HG03045 (cell line): Measurements from ENCODE around the gene ANKUB1.
A peak's percentile ranks its signal among the peaks of the same experiment; 100 is the strongest.
"Not testable (repeated sequence)": the region's sequence is repeated elsewhere in the genome, so short reads cannot be mapped to it uniquely, and the experiment has no call there.

Experiments used
- ATAC-seq: cut with Tn5 transposase; IDR thresholded peaks from one replicate; pipeline ENCODE4 v1.9.1; 2021; ENCODE audit warnings: mild to moderate bottlenecking, moderate library complexity; ENCODE audit not compliant: unreplicated experiment

The ANKUB1 gene

DNA sequence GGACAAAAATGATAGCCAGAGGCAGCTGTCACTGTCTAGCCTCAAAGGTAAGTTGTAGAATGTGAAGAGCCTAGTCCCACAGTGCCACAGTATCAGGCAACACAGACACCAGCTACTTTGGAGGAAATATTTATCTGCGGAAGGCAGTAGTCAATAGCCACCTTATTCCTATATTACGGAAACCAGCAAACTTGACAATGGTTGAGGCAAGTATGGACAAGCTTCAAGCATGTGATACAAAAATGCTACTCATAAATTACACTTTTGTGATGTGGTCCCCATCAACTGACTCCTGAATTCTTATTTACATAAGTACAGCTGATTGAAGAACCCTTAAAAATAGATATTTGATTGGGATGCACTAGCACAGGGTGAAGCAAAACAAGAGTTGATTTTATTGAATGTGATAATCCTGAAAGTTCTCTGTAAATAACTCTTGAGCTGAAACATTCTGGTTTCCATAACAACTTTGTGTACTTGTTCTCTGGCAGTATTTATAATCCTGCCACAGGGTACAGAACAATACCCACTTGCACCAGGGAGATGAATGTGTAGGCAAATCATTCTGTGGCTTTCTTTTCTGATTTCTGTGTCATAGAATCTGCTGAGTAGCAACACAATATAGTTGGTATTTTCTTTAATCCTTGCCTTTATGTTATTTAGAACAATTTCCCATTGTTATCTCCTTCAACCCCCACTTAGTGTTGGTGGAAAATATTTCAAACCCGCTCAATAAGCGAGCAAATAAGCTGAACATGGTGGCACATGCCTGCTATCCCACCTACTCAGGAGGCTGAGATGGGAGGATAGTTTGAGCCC, at the start of gene ANKUB1:
TSS of gene ANKUB1 (minus strand) at position 103 of the 819 bp plus-strand sequence. CDS start 188 bp downstream, outside the sequence.
- ATAC-seq = no peak

DNA sequence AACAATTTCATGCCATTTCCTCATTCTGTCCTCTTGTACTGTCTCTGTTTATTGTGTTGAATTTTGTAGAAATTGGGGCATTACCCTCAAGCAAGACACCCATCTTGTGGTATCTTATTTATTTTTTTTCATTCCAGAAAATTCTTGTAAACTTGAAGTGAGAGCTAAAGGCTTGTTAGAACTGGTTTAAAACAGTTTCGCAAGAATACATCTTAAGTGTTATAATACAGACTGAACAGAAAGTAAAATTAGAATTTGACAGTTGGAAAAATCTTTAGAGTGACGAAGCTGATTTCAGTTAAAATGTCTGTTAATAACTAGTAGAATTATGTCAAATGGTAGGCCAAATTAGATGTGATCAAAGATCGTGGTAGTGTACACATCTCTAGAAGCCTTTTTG, 47.5 kb upstream of the ANKUB1 start:
- ATAC-seq = no peak

DNA sequence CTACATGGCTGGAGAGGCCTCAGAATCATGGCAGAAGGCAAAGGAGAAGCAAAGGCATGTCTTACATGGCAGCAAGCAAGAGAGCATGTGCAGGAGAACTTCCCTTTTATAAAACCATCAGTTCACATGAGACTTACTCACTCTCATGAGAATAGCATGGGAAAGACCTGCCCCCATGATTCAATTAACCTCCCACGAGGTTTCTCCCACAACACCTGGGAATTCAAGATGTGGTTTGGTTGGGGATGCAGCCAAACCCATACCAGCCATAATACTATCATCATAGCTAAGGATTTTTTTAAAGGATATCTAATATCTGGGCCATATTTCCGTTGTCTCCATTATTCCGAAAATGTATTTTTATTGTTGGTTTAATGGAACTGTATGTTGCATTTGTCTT, 47.1 kb upstream of the ANKUB1 start:
- ATAC-seq = not testable (repeated sequence)

GRCh38 chr3:149838491-149838890, 46.1 kb upstream of the ANKUB1 start:
- not testable (repeated sequence) for ATAC-seq

- no peak for ATAC-seq
Observed at GRCh38 chr3:149833241-149833640, 40.9 kb upstream of the ANKUB1 start.

GRCh38 chr3:149832086-149832485, 39.7 kb upstream of the ANKUB1 start:
- ATAC-seq = no peak

DNA sequence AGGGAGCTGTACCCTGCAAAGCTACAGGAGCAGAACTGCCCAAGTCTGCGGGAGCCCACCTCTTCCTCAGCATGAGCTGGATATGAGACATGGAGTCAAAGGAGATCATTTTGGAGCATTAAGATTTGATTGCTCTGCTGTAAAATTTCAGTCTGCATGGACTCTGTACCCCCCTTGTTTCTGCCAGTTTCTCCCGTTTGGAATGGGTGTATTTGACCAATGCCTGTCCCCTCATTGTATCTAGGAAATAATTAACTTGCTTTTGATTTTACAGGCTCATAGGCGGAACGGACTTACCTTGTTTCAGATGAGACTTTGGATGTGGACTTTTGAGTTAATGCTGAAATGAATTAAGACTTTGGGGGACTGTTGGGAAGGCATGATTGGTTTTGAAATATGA, 39.0 kb upstream of the ANKUB1 start:
- no peak for ATAC-seq

- ATAC-seq = no peak
Observed at GRCh38 chr3:149830902-149831301, 38.5 kb upstream of the ANKUB1 start.

GRCh38 chr3:149829631-149830030, 37.3 kb upstream of the ANKUB1 start:
- not testable (repeated sequence) for ATAC-seq

DNA sequence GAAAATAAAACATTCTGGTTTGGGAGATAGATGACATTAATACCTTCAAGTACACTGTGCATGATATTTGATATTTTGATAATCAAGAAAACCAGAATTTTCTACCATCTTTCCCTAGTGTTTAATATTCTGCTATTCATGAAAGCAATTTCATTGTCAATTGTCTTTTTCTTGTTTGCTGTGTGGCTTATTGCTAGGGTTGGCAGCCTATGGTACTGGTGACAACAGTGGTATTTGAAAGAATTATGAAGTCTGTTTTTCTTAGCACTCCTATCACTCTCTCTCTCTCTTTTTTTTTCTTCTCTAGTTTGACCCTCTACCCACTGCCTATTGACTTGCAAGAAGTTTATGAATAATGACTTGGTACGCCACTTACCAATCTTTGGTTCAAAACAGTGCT, 36.0 kb upstream of the ANKUB1 start:
- ATAC-seq = no peak

DNA sequence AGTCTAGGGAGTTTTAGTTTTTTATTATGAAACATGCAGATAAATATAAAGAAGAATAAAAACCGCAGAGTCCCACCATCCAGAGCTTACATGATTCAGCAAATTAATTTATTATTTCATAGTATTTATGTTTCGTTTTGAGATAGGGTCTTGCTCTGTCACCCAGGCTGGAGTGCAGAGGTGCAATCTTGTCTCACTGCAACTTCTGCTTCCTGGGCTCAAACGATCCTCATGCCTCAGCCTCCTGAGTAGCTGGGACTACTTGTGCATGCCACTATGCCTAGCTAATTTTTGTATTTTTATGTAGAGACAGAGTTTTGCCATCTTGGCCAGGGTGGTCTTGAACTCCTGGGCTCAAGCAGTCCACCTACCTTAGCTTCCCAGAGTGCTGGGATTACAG, 34.3 kb upstream of the ANKUB1 start:
- ATAC-seq = no peak

GRCh38 chr3:149820183-149820582, 27.8 kb upstream of the ANKUB1 start:
- no peak for ATAC-seq

DNA sequence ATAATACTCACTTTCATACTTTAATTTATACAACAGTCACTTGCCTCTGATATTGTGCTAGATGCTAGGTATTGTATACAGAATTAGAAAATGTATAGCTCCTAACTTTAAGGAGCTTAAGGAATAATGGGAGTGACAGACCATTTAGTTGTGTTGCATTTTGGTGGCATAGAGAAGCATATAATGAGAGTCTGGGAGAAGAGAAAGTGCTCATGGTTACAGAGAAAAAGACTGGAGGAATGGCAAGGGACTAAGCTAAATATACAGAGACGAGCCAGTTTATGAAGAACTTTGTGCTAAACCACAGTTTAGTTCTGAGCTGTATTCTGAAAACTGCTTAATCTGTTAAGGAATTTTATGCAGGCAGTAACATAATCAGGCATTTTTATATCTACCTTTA, 27.1 kb upstream of the ANKUB1 start:
- no peak for ATAC-seq

DNA sequence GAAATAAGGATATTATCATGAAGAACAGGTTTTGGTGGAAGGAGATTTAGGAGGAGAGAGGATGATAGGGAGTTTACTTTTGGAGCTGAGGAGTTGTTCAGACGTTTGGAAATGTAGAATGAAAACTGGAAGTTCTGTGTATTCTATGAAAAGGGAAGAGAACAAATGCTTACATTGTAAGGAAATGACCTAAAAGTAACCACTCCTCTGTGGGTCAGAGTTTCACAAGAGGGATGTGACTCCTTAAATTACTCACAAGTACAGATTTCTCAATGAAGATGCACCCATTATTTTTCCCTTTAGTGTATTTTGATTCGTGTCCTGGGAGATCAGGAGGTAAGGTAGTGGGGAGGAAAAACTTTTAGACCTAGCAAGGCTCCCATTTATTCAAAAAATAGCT, 24.6 kb upstream of the ANKUB1 start:
- no peak for ATAC-seq

DNA sequence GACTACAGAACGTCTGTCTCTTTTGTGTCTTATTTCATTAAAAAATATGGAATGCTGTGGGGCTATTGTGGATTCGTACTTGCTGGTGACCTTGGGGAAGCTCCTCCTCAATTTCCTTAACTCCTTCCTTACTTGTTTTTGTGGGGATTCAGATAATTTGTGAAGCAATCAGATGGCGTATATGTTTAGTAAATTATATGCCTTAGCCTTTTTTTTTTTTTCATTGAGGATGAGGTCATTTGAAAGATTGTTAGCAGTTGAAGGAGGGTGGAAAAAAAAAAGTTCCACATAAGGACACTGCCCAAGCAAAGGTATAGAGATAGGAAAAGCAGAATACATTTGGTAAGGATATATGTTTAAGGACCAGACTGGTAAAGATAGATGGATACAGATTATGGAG, 24.0 kb upstream of the ANKUB1 start:
- ATAC-seq = no peak

GRCh38 chr3:149815728-149816127, 23.4 kb upstream of the ANKUB1 start:
- no peak for ATAC-seq

DNA sequence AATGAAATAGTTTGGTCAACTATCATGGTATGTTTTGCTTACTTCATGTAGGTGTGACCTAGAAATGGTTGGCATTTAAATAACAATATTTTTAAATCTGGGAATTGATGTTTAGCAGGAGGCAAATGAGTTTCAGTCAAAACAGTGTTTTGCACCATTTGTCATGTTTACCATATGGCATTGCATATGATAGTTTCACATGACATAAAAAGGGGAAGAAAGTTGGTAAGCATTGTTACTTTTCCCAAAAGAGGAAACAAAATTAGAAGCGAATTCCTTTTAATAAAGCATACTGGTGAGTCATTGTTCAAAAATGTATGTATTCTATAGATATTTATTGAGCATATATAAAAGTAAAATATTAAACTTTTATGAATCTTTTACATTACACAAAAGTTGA, 23.0 kb upstream of the ANKUB1 start:
- ATAC-seq = no peak

DNA sequence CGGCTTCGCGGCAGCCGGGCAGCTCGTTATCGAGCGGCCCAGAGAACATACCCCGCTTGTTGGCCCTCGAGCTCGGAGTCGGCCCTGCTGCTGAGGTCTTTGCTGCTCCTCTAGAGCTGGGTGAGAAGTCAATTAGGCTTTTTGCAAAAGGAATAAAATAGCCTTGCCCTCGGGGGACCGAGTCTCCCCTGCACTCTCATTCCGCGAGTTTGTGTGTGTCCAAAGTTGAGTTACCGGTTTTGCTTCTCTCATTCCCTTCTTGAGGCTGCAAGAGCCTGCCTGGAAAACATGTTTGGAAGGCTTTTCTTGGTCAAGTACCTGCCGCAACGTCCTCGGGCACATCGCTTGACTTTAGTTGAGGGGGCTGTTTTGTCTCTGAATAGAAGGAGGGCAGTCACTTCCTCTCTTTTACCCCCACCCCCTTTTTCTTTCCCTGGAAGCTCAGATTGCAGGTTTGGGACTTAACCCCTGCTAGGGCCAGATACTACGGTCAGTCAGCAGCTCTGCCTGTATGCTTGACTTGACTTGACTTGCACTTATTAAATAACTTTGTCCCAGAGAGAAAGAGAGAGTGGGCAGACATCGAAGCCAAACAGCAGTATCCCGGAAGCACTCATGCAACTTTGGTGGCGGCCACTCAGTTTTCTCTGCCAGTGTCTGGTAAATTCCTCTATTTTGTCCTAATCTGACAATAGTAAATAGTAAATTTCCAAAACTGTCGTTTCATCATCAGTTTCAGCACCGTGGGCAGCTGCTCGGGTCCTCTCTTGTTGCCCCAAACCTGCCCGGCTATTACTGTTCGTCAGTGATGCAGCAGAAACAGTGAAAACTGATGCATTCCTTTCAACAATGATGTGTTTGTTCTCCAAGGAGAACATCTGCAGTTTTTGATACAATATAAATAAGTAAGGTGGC, 21.3 kb upstream of the ANKUB1 start:
- peak; percentile 26 for ATAC-seq

DNA sequence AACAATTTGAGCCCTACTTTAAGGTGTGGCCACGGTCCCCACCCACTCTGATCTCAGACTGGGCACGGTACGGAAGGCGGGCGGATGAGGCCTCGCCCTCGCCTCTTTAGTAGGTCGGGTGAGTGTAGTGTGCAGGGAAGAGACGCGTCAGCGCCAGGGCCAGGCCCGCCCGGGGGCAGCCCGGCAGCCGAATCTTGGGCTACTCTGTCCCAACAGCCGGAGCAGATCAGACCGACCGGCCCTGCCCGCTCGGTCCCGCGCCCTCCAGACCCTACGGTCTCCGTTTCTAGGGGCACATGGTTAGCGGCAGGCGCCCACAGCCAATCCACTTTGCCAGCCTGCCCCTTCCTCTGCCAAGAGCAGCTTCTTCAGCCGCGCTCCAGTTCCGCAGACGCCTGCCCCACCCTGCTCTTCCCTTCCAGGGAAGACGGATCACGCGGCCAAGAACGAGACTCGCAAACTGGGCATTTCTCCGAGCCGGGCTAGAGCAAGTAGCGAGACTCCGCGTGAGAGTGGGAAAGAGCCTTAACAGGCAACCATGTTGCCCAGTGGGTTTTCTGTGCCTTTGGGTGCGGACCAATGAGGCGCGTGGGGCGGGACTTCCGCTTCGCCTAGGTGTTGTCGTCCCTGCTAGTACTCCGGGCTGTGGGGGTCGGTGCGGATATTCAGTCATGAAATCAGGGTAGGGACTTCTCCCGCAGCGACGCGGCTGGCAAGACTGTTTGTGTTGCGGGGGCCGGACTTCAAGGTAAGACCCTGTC, 20.4 kb upstream of the ANKUB1 start, which contains the start of gene RNF13:
TSS of gene RNF13 (plus strand) at position 610 of the 761 bp plus-strand sequence. CDS start 32,812 bp downstream, outside the sequence.
- ATAC-seq = peak; percentile 94

GRCh38 chr3:149812165-149812605, 19.8 kb upstream of the ANKUB1 start:
- no peak for ATAC-seq

DNA sequence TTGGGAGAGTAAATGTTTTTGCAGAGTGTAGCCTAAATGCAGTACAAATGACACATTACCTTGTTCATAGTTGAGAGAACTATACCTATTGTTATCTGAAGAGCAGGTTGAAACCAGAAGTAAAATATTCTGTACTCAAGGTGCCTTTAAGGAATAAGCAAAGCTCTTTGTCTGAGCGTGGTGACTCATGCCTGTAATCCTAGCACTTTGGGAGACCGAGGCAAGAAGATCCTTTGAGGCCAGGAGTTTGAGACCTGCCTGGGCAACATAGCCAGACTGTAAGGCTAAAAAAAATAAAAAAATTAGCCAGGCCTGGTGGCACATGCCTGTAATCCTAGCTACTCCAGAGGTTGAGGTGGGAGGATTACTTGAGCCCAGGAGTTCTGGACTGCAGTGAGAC, 18.5 kb upstream of the ANKUB1 start:
- ATAC-seq = no peak
